Activated effector memory CD4-positive, alpha-beta T cell treated with Interleukin-2 at 50 U/mL for 16 hours (primary cell): Measurements from ENCODE around the gene PDE4B.

ENCODE experiments used
- DNase-seq: peaks from one replicate; pipeline ENCODE4 v3.0.0-alpha.2; 2020

Gene PDE4B

GRCh38 chr1:66208632-66209031, 415.9 kb downstream of the PDE4B start:
- no peak for DNase-seq

DNA sequence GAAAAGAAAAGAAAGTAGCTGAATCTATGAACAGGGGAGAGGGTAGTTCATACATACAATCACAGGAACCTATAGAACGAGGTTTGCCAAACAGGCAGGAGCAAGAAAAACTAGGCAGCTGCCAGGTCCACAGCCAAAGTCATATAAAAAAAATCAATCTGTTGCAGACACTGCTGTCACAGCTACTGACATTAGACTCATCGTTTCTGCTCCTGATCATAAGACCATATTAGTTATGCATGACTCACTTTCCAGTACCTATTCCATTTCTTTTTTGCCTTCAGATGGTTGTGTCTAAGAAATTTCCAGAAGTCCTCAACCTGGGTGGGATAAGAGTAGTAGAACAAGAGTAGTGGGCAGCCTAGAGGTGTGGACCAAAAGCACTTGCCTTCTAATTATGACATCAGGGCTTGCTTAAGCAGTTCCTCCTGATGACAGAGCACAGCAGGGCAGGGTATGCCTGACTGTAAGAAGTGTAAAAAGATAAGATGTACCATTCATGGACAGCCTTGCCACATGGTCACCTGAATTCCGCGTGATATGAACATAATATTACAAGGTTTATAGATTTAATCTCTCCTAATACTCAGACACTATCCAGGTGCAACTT, 418.0 kb downstream of the PDE4B start:
- DNase-seq = no peak

GRCh38 chr1:66211521-66211920, 418.8 kb downstream of the PDE4B start:
- DNase-seq = no peak

DNA sequence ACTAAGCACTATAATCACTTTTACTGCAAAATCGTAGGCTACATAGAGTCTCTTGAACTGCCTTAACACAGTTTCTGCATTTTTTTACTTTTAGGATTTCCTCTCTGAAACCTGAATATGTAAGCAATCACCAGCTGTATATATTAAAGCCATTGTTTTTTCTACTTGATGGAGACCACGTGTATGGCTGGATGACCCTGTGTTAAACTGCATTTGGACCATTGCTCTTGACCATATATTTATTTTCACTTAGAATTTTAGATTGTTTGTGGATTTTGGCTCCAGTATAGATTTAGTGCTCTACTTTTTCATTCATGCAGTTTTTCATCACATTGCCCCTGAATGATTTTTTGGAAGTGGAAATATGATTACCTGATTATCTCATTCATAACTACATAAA, 420.8 kb downstream of the PDE4B start:
- no peak for DNase-seq

DNA sequence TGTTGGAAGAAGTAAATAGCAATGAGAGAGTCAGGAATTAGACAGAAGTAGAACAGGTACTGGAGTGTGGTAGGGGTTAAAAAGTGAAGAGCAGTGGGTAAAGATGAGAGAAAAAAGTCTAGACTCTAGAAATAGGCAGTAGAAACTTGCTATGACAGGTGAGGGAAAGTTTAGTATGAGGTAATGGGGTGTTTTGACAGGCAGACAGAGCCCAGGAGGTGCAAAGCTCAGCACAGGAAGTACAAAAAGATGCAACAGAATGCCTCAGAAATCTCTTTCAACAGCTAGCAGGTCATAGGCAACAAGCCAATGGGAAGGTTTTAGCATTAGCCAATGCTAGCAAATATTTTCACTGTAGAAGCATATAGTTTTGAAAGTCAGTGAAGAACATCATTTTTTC, 422.2 kb downstream of the PDE4B start:
- DNase-seq = no peak

GRCh38 chr1:66217021-66217420, 424.3 kb downstream of the PDE4B start:
- no peak for DNase-seq

DNA sequence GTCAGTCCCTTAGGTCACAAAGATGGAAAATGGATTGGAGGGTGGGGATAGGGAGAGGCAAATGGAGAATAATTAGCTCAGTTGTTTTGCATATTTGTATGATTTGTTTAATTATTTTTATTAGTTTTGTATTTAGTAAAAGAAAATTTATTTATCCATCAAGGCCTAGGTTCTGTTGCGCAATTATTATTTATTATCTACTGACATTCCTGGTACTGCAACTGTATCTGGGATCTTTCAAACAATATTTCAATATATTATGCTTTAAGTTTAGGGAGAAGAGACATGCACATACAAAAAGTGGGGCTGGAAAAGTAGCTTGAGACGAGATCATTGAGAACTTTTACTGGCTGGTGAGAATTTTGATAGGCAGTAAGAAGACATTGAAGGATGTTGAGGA, 424.9 kb downstream of the PDE4B start:
- no peak for DNase-seq

DNA sequence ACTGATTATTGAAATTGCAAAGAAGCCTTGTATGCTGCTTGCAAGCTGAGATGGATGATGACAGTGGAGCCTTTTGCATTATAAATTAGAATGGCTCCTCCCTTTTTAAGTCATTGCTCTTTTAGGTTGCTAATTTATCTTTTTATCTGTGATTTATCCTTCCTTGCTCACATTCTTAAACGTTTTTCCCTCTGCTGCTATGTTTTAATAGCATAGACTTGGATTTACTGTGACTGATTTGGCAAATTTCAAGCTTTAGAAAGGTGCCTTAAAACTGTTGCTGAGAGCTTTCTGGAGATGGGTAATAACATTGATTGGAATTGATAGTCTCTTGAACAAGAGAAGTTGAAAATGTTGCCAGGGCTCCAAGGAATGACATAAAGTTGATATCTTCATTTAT, 427.8 kb downstream of the PDE4B start:
- DNase-seq = no peak

DNA sequence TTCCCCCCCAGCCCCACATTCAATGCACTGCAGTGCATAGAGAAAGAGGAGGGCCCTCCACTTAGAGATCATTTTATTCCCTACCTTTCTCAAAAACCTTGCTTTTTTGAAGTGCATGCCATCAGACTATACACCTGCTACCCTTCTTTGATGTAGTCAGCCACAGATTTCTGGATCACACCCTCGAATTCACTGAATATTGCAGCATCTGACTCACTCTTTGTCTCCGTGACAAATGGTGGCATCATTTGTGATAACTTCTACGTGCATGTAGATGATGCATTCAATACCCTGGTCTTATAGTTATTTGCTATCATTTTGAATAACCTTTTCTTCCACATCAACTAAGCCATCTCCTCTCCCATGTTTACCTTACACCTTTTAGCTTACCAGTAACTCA, 431.0 kb downstream of the PDE4B start:
- DNase-seq = no peak

DNA sequence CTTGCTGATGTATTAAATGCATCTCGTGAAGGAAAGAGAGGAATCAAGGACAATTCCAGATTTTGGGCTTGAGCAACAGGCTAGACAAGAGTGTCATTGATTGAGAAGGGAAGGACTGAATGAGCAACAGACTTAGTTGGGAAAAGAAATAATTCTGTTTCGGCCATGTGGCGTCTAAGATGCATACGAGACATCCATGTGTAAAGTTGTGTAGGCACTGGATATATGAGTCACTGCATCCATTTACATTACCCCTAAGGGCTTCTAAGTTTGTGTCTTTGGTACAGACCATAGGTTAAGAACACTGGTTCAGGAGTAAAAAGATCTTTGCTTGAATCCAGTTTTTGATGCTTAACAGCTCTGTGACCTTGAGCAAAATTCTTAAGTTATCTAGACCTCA, 434.3 kb downstream of the PDE4B start:
- DNase-seq = no peak

- no peak for DNase-seq
These were observed 435.3 kb downstream of the PDE4B start for GRCh38 chr1:66227966-66228365.

DNA sequence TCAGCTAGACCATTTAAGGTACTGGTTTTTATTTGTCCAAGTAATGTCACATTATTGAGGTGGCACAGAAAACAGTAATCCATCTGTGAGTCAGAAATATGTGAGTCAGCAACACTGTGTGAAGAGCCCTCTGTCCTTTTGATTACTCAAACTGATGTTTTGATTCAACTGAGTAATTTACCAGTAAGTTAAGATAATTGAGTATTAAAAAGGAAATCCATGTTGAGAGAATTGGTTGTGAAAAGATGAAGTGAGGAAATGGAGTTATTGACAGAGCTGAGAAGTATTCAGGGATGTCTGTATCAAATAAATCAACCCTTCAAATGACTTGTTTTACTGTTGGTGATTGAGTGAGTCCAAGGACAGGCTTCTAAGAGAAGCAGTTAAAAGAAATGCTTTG, 438.5 kb downstream of the PDE4B start:
- no peak for DNase-seq

DNA sequence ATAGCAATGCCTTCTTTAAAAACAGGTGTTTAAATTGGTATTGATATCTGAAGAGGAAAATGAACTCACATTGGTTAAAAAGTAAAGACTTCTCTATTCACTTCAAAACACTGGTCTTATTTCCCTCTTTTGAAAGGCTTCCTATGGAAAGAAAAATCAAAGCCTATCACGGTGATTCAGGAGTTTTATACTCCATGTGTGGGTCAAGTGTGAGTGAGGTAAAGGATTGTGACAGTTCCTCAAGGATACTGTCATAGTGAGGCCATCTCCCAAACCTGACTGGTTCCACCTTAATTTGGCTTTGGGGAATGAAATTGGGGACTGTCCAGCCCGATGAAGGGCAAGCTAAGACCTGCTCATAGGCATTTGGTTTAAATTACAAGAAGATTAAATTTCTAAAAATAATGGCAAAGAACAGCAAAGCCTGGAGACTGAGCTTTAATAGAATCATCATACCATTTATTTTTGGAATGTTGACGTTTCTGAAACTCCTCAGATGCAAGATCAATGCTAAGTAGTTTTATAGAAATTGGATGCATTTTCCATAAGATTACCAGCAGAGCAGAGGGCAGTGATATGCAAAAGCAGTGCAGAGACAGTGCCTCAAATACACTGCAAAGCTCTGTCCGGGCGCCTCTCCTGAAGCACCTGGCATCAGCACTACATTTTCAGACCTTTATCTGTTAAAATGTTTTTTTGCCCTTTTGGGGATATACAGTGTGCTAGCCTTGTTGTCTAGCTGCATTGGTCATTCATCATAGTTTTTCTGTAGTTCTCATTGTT, 439.2 kb downstream of the PDE4B start:
- no peak for DNase-seq

DNA sequence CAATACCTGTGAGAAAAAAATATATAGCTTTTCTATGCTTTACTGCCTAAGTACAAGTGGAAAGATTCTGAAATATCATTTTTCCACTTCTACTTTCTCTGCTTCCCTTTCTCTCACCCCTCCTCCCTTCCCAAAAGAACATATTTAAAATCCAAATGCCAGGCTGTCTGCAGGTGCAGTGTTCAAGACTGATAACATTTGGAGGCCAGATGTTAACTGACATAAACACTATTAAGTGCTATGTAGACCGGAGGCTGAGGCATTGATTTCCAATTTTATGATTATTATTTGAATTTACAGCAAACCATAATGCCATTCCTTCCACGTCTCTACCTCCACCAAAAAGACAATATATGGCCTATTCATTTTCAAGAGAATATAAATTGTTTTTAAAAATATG, 444.3 kb downstream of the PDE4B start:
- DNase-seq = no peak

GRCh38 chr1:66237722-66238479, 445.2 kb downstream of the PDE4B start:
- no peak for DNase-seq

GRCh38 chr1:66239834-66240233, 447.1 kb downstream of the PDE4B start:
- DNase-seq = no peak

GRCh38 chr1:66240491-66241484, 448.1 kb downstream of the PDE4B start:
- no peak for DNase-seq

DNA sequence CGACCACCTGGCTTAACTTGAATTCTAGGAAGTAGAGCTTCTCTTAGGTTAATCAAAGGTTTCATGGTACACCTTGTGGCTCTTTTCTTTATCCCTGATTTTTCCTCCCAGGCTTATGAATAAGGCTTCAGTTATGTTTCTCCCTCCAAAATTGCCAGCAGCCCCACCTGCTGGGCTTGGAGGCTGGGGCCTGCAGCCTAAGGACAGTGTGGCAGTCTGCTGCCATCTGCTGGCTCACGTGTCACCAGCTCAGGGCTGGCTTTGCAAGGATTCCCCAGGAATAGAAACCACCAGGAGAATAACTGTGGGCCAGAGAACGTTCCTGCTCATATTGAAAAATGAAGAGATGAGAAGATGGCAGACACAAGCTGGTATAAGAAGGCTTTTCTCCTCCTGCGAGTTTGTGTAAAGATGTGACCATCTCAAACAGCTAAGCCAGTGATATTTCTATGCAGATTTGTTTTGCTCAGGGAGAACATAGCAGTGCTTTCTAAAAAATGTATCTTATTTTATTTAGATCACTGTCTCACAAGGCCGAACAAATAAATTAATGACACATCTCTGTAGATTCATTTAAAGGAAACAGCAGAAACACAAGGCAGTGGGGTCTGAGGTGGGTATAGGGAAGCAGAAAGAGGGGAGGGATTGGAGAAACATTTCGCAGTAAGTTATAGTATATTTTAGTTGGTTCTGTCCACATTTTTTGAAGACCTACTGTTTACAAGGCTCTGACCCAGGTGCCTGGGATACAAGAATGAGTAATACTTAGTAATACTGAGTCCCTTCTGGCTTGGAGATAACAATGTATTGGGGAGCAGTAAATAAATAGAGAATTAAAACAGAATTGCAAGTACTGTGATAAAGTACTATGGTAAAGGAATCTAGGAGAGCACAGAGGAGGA, 450.2 kb downstream of the PDE4B start:
- DNase-seq = peak; percentile 52

- DNase-seq = no peak
These were observed 450.9 kb downstream of the PDE4B start for GRCh38 chr1:66243548-66244130.

DNA sequence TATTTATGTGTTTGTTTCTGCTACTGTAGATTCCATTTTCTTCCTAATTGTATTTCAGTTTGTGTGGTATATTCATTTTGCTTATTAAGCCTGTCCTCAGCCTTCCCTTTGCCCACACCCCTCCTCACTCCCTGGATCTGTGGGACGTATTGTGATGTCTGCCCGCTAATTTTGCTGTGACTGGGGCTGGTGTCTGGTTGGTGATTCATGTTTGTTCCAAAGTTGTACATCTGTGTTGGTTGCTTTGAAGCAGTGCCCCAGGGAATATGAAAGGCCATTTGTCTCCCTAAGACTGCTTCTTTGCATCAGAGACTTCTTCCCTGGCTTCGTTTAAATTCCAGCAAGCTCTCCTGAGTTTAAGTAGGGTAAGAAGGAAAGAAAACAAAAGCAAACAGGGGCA, 451.7 kb downstream of the PDE4B start:
- no peak for DNase-seq

GRCh38 chr1:66245691-66246090, 453.0 kb downstream of the PDE4B start:
- DNase-seq = no peak
